SK-N-SH treated with all-trans-retinoic acid at 6 μM for 48 hours (cell line): ENCODE results near the gene PPP6R2.

ENCODE experiments used
- ATAC-seq: fragments of 200-7000 bp; cut with Tn5 transposase; 3 replicates; pipeline ENCODE4 v1.9.1; 2020; ENCODE audit warnings: mild to moderate bottlenecking, moderate library complexity
- ARNTL ChIP-seq: fragments of 450-650 bp; formaldehyde crosslinking; IDR thresholded peaks from 2 replicates; pipeline ENCODE4 v1.5.0; 2020; ENCODE audit warnings: low read depth, mild to moderate bottlenecking, moderate library complexity, borderline replicate concordance
- CREB5 ChIP-seq: fragments of 250-450 bp; sonication (Bioruptor Pico); IDR thresholded peaks from 2 replicates; pipeline ENCODE4 v1.5.1; 2020; ENCODE audit warnings: low read depth, mild to moderate bottlenecking, moderate library complexity
- CSDC2 ChIP-seq: fragments of 250-450 bp; sonication (Bioruptor Pico); IDR thresholded peaks from 2 replicates; pipeline ENCODE4 v1.5.0; 2020; ENCODE audit warnings: mild to moderate bottlenecking, moderate library complexity
- CSRNP3 ChIP-seq: fragments of 250-450 bp; sonication (Bioruptor Pico); IDR thresholded peaks from 2 replicates; pipeline ENCODE4 v1.5.1; 2021; ENCODE audit warnings: mild to moderate bottlenecking, moderate library complexity
- ESRRG ChIP-seq: fragments of 250-450 bp; sonication (Bioruptor Pico); IDR thresholded peaks from 2 replicates; pipeline ENCODE4 v1.6.1; 2021; ENCODE audit warnings: mild to moderate bottlenecking
- GLIS3 ChIP-seq: fragments of 250-450 bp; sonication (Bioruptor Pico); IDR thresholded peaks from 2 replicates; pipeline ENCODE4 v1.5.0; 2020; ENCODE audit warnings: mild to moderate bottlenecking, moderate library complexity
- ISL1 ChIP-seq: fragments of 250-450 bp; sonication (Bioruptor Pico); IDR thresholded peaks from 2 replicates; pipeline ENCODE4 v2.1.2; 2022; ENCODE audit warnings: mild to moderate bottlenecking, moderate library complexity
- OSR1 ChIP-seq: fragments of 250-450 bp; sonication (Bioruptor Pico); IDR thresholded peaks from 2 replicates; pipeline ENCODE4 v1.8.0; 2022; ENCODE audit warnings: moderate library complexity, mild to moderate bottlenecking, inconsistent platforms
- PATZ1 ChIP-seq: fragments of 250-450 bp; sonication (Bioruptor Pico); IDR thresholded peaks from 2 replicates; pipeline ENCODE4 v1.8.0; 2020; ENCODE audit warnings: mild to moderate bottlenecking, moderate library complexity, borderline replicate concordance
- RARB ChIP-seq: fragments of 250-450 bp; sonication (Bioruptor Pico); IDR thresholded peaks from 2 replicates; pipeline ENCODE4 v1.8.0; 2021; ENCODE audit warnings: mild to moderate bottlenecking, moderate library complexity
- SNAI2 ChIP-seq: fragments of 250-450 bp; sonication (Bioruptor Pico); IDR thresholded peaks from 2 replicates; pipeline ENCODE4 v1.5.0; 2020; ENCODE audit warnings: mild to moderate bottlenecking, moderate library complexity
- TCF4 ChIP-seq: fragments of 250-450 bp; sonication (Bioruptor Pico); IDR thresholded peaks from 2 replicates; pipeline ENCODE4 v1.8.0; 2021; ENCODE audit warnings: mild to moderate bottlenecking, moderate library complexity, borderline replicate concordance
- TOX ChIP-seq: fragments of 250-450 bp; sonication (Bioruptor Pico); IDR thresholded peaks from 2 replicates; pipeline ENCODE4 v1.8.0; 2021; ENCODE audit warnings: mild to moderate bottlenecking, moderate library complexity, borderline replicate concordance
- TSHZ2 ChIP-seq: fragments of 250-450 bp; sonication (Bioruptor Pico); IDR thresholded peaks from 2 replicates; pipeline ENCODE4 v1.5.0; 2020; ENCODE audit warnings: mild to moderate bottlenecking, moderate library complexity
- ZC3H10 ChIP-seq: fragments of 250-450 bp; sonication (Bioruptor Pico); IDR thresholded peaks from 2 replicates; pipeline ENCODE4 v1.5.1; 2021; ENCODE audit warnings: mild to moderate bottlenecking, moderate library complexity
- ZFP3 ChIP-seq: fragments of 250-450 bp; sonication (Bioruptor Pico); IDR thresholded peaks from 2 replicates; pipeline ENCODE4 v1.5.0; 2020; ENCODE audit warnings: mild to moderate bottlenecking, moderate library complexity
- ZFP30 ChIP-seq: fragments of 450-650 bp; formaldehyde crosslinking; IDR thresholded peaks from 2 replicates; pipeline ENCODE4 v1.5.0; 2022; ENCODE audit warnings: mild to moderate bottlenecking, moderate library complexity
- ZNF565 ChIP-seq: fragments of 450-650 bp; formaldehyde crosslinking; conservative IDR thresholded peaks from 2 replicates; pipeline ENCODE4 v1.5.0; 2020; ENCODE audit warnings: low read depth, mild to moderate bottlenecking, moderate library complexity
- ZNF70 ChIP-seq: fragments of 450-650 bp; formaldehyde crosslinking; IDR thresholded peaks from 2 replicates; pipeline ENCODE4 v1.5.0; 2020; ENCODE audit warnings: mild to moderate bottlenecking, moderate library complexity
- ZNF8 ChIP-seq: fragments of 450-650 bp; formaldehyde crosslinking; IDR thresholded peaks from 2 replicates; pipeline ENCODE4 v1.5.0; 2020; ENCODE audit warnings: mild to moderate bottlenecking, moderate library complexity

Gene PPP6R2

GRCh38 chr22:50310031-50310722 is 33.0 kb upstream of the PPP6R2 start:
- TF ChIP-seq PATZ1 (no peak), ZNF70 (CRISPR knock-in tag) (no peak), ZFP3 (CRISPR knock-in tag) (0 out of 2 replicates have a peak, but pooled peaks have one; percentile 13)
- no peak for ATAC-seq

GRCh38 chr22:50310949-50311444 is 32.1 kb upstream of the PPP6R2 start:
- no peak for ATAC-seq
- TF ChIP-seq ESRRG, result no peak
- TF ChIP-seq ISL1 (CRISPR knock-in tag), result no peak
- no peak for TF ChIP-seq ARNTL (CRISPR knock-in tag)
- TF ChIP-seq CREB5, result no peak
- TF ChIP-seq RARB, result no peak
- no peak for TF ChIP-seq OSR1 (CRISPR knock-in tag)
- TF ChIP-seq CSRNP3 (CRISPR knock-in tag), result no peak
- no peak for TF ChIP-seq ZFP30 (CRISPR knock-in tag)
- no peak for TF ChIP-seq ZFP3 (CRISPR knock-in tag)
- TF ChIP-seq TCF4 (CRISPR knock-in tag), result no peak
- TF ChIP-seq CSDC2 (CRISPR knock-in tag), result no peak
- TF ChIP-seq TOX (CRISPR knock-in tag), result no peak
- TF ChIP-seq SNAI2 (CRISPR knock-in tag), result no peak
- TF ChIP-seq ZC3H10 (CRISPR knock-in tag), result no peak

GRCh38 chr22:50311606-50312351 is 31.3 kb upstream of the PPP6R2 start:
- ATAC-seq, result no peak
- TF ChIP-seq ISL1 (CRISPR knock-in tag) (no peak), RARB (no peak), TCF4 (CRISPR knock-in tag) (no peak), ZNF70 (CRISPR knock-in tag) (no peak), ZNF565 (no peak), GLIS3 (CRISPR knock-in tag) (no peak), ARNTL (CRISPR knock-in tag) (no peak), ZFP30 (CRISPR knock-in tag) (no peak), TOX (CRISPR knock-in tag) (no peak), PATZ1 (no peak), TSHZ2 (CRISPR knock-in tag) (no peak), ZNF8 (no peak), CREB5 (no peak), OSR1 (CRISPR knock-in tag) (no peak)
